ENCODE results near the gene ARL5A.
"Not testable (repeated sequence)": the region's sequence is repeated elsewhere in the genome, so short reads cannot be mapped to it uniquely, and the experiment has no call there.

Gene ARL5A

GRCh38 chr2:151794422-151794821, 33.8 kb downstream of the ARL5A start:
- H3K4me3 ChIP-seq (ENCODE audit: low read depth, low read length); H3K9me3 ChIP-seq (ENCODE audit: control insufficient read depth, insufficient read depth, low read depth, low read length); H3K9ac ChIP-seq (ENCODE audit: low read length); H3K27ac ChIP-seq (ENCODE audit: low read depth, low read length); H3K27me3 ChIP-seq (ENCODE audit: control insufficient read depth, insufficient read depth, low read length); H3K4me1 ChIP-seq (ENCODE audit: control insufficient read depth, insufficient read depth, low read length): not testable (repeated sequence)
- peaks cover 10% of the 10 kb centered on the region for H3K36me3 ChIP-seq (ENCODE audit: control insufficient read depth, insufficient read depth, low read length)

GRCh38 chr2:151793123-151793522, 35.1 kb downstream of the ARL5A start:
- no peak overlapping the region for H3K4me3 ChIP-seq (ENCODE audit: low read depth, low read length)
- H3K36me3 ChIP-seq (ENCODE audit: control insufficient read depth, insufficient read depth, low read length): peaks cover 10% of the 10 kb centered on the region
- H3K27ac ChIP-seq (ENCODE audit: low read depth, low read length): no peak overlapping the region
- H3K27me3 ChIP-seq (ENCODE audit: control insufficient read depth, insufficient read depth, low read length): no peaks in the 10 kb centered on the region
- no peak overlapping the region for H3K9ac ChIP-seq (ENCODE audit: low read length)
- peaks cover 9% of the 10 kb centered on the region; the same call in 1 of the 2 replicates for H3K4me1 ChIP-seq (ENCODE audit: control insufficient read depth, insufficient read depth, low read length)
- H3K9me3 ChIP-seq (ENCODE audit: control insufficient read depth, insufficient read depth, low read depth, low read length): peaks cover 4% of the 10 kb centered on the region; the same call in 1 of the 2 replicates

- Histone ChIP-seq H3K9me3 (ENCODE audit: control insufficient read depth, insufficient read depth, low read depth, low read length) (peaks cover 4% of the 10 kb centered on the region; the same call in 1 of the 2 replicates), H3K27me3 (ENCODE audit: control insufficient read depth, insufficient read depth, low read length) (no peaks in the 10 kb centered on the region), H3K4me1 (ENCODE audit: control insufficient read depth, insufficient read depth, low read length) (peaks cover 9% of the 10 kb centered on the region; the same call in 1 of the 2 replicates), H3K27ac (ENCODE audit: low read depth, low read length) (no peak overlapping the region), H3K4me3 (ENCODE audit: low read depth, low read length) (no peak overlapping the region), H3K9ac (ENCODE audit: low read length) (no peak overlapping the region), H3K36me3 (ENCODE audit: control insufficient read depth, insufficient read depth, low read length) (peaks cover 10% of the 10 kb centered on the region)
Observed at GRCh38 chr2:151792589-151792988, 35.6 kb downstream of the ARL5A start.

GRCh38 chr2:151791545-151791944, 36.7 kb downstream of the ARL5A start:
- Histone ChIP-seq H3K27me3 (ENCODE audit: control insufficient read depth, insufficient read depth, low read length) (no peaks in the 10 kb centered on the region), H3K36me3 (ENCODE audit: control insufficient read depth, insufficient read depth, low read length) (peaks cover 10% of the 10 kb centered on the region), H3K9ac (ENCODE audit: low read length) (no peak overlapping the region), H3K27ac (ENCODE audit: low read depth, low read length) (no peak overlapping the region), H3K4me3 (ENCODE audit: low read depth, low read length) (no peak overlapping the region), H3K9me3 (ENCODE audit: control insufficient read depth, insufficient read depth, low read depth, low read length) (peaks cover 4% of the 10 kb centered on the region; the same call in 1 of the 2 replicates), H3K4me1 (ENCODE audit: control insufficient read depth, insufficient read depth, low read length) (peaks cover 2% of the 10 kb centered on the region; the same call in 1 of the 2 replicates)

GRCh38 chr2:151790689-151791088, 37.5 kb downstream of the ARL5A start:
- no peak overlapping the region for H3K4me3 ChIP-seq (ENCODE audit: low read depth, low read length)
- no peak overlapping the region for H3K27ac ChIP-seq (ENCODE audit: low read depth, low read length)
- peaks cover 10% of the 10 kb centered on the region for H3K36me3 ChIP-seq (ENCODE audit: control insufficient read depth, insufficient read depth, low read length)
- peaks cover 4% of the 10 kb centered on the region; the same call in 1 of the 2 replicates for H3K9me3 ChIP-seq (ENCODE audit: control insufficient read depth, insufficient read depth, low read depth, low read length)
- no peaks in the 10 kb centered on the region for H3K27me3 ChIP-seq (ENCODE audit: control insufficient read depth, insufficient read depth, low read length)
- no peak overlapping the region for H3K9ac ChIP-seq (ENCODE audit: low read length)
- H3K4me1 ChIP-seq (ENCODE audit: control insufficient read depth, insufficient read depth, low read length): peaks cover 5% of the 10 kb centered on the region; the same call in 1 of the 2 replicates

- H3K4me3 ChIP-seq (ENCODE audit: low read depth, low read length): no peak overlapping the region
- H3K4me1 ChIP-seq (ENCODE audit: control insufficient read depth, insufficient read depth, low read length): peaks cover 5% of the 10 kb centered on the region; the same call in 1 of the 2 replicates
- H3K27ac ChIP-seq (ENCODE audit: low read depth, low read length): no peak overlapping the region
- H3K9me3 ChIP-seq (ENCODE audit: control insufficient read depth, insufficient read depth, low read depth, low read length): peaks cover 4% of the 10 kb centered on the region; the same call in 1 of the 2 replicates
- no peaks in the 10 kb centered on the region for H3K27me3 ChIP-seq (ENCODE audit: control insufficient read depth, insufficient read depth, low read length)
- H3K36me3 ChIP-seq (ENCODE audit: control insufficient read depth, insufficient read depth, low read length): peaks cover 14% of the 10 kb centered on the region
- no peak overlapping the region for H3K9ac ChIP-seq (ENCODE audit: low read length)
Observed at GRCh38 chr2:151789055-151789834, 39.0 kb downstream of the ARL5A start.

- Histone ChIP-seq H3K4me1 (ENCODE audit: control insufficient read depth, insufficient read depth, low read length) (peaks cover 5% of the 10 kb centered on the region; the same call in 1 of the 2 replicates), H3K4me3 (ENCODE audit: low read depth, low read length) (no peak overlapping the region), H3K27me3 (ENCODE audit: control insufficient read depth, insufficient read depth, low read length) (no peaks in the 10 kb centered on the region), H3K9ac (ENCODE audit: low read length) (no peak overlapping the region), H3K27ac (ENCODE audit: low read depth, low read length) (no peak overlapping the region), H3K36me3 (ENCODE audit: control insufficient read depth, insufficient read depth, low read length) (peaks cover 16% of the 10 kb centered on the region), H3K9me3 (ENCODE audit: control insufficient read depth, insufficient read depth, low read depth, low read length) (0 out of 2 replicates have a peak, but pooled peaks cover 2% of the 10 kb centered on the region)
Observed at GRCh38 chr2:151786483-151786882, 41.7 kb downstream of the ARL5A start.

GRCh38 chr2:151786077-151786476, 42.1 kb downstream of the ARL5A start:
- Histone ChIP-seq H3K27ac (ENCODE audit: low read depth, low read length) (no peak overlapping the region), H3K27me3 (ENCODE audit: control insufficient read depth, insufficient read depth, low read length) (no peaks in the 10 kb centered on the region), H3K4me3 (ENCODE audit: low read depth, low read length) (no peak overlapping the region), H3K9me3 (ENCODE audit: control insufficient read depth, insufficient read depth, low read depth, low read length) (no peaks in the 10 kb centered on the region), H3K36me3 (ENCODE audit: control insufficient read depth, insufficient read depth, low read length) (peaks cover 15% of the 10 kb centered on the region), H3K4me1 (ENCODE audit: control insufficient read depth, insufficient read depth, low read length) (peaks cover 5% of the 10 kb centered on the region; the same call in 1 of the 2 replicates), H3K9ac (ENCODE audit: low read length) (no peak overlapping the region)

- Histone ChIP-seq H3K4me1 (ENCODE audit: control insufficient read depth, insufficient read depth, low read length) (peaks cover 5% of the 10 kb centered on the region; the same call in 1 of the 2 replicates), H3K27me3 (ENCODE audit: control insufficient read depth, insufficient read depth, low read length) (no peaks in the 10 kb centered on the region), H3K9ac (ENCODE audit: low read length) (no peak overlapping the region), H3K36me3 (ENCODE audit: control insufficient read depth, insufficient read depth, low read length) (peaks cover 15% of the 10 kb centered on the region), H3K27ac (ENCODE audit: low read depth, low read length) (no peak overlapping the region), H3K4me3 (ENCODE audit: low read depth, low read length) (no peak overlapping the region), H3K9me3 (ENCODE audit: control insufficient read depth, insufficient read depth, low read depth, low read length) (no peaks in the 10 kb centered on the region)
Observed at GRCh38 chr2:151783133-151783520, 45.1 kb downstream of the ARL5A start.

- no peak overlapping the region for H3K27ac ChIP-seq (ENCODE audit: low read depth, low read length)
- no peaks in the 10 kb centered on the region for H3K27me3 ChIP-seq (ENCODE audit: control insufficient read depth, insufficient read depth, low read length)
- H3K4me1 ChIP-seq (ENCODE audit: control insufficient read depth, insufficient read depth, low read length): peaks cover 5% of the 10 kb centered on the region; the same call in 1 of the 2 replicates
- H3K9me3 ChIP-seq (ENCODE audit: control insufficient read depth, insufficient read depth, low read depth, low read length): no peaks in the 10 kb centered on the region
- H3K36me3 ChIP-seq (ENCODE audit: control insufficient read depth, insufficient read depth, low read length): peaks cover 15% of the 10 kb centered on the region
- H3K9ac ChIP-seq (ENCODE audit: low read length): no peak overlapping the region
- no peak overlapping the region for H3K4me3 ChIP-seq (ENCODE audit: low read depth, low read length)
Observed at GRCh38 chr2:151782378-151783132, 45.7 kb downstream of the ARL5A start.

GRCh38 chr2:151781642-151782041, 46.6 kb downstream of the ARL5A start:
- peaks cover 3% of the 10 kb centered on the region; the same call in 1 of the 2 replicates for H3K4me1 ChIP-seq (ENCODE audit: control insufficient read depth, insufficient read depth, low read length)
- H3K9ac ChIP-seq (ENCODE audit: low read length): no peak overlapping the region
- H3K9me3 ChIP-seq (ENCODE audit: control insufficient read depth, insufficient read depth, low read depth, low read length): no peaks in the 10 kb centered on the region
- H3K36me3 ChIP-seq (ENCODE audit: control insufficient read depth, insufficient read depth, low read length): peaks cover 15% of the 10 kb centered on the region
- H3K27me3 ChIP-seq (ENCODE audit: control insufficient read depth, insufficient read depth, low read length): no peaks in the 10 kb centered on the region
- H3K27ac ChIP-seq (ENCODE audit: low read depth, low read length): no peak overlapping the region
- H3K4me3 ChIP-seq (ENCODE audit: low read depth, low read length): no peak overlapping the region
